Measurements from ENCODE around the gene ONECUT3.

- TF ChIP-seq, protein P1, sequence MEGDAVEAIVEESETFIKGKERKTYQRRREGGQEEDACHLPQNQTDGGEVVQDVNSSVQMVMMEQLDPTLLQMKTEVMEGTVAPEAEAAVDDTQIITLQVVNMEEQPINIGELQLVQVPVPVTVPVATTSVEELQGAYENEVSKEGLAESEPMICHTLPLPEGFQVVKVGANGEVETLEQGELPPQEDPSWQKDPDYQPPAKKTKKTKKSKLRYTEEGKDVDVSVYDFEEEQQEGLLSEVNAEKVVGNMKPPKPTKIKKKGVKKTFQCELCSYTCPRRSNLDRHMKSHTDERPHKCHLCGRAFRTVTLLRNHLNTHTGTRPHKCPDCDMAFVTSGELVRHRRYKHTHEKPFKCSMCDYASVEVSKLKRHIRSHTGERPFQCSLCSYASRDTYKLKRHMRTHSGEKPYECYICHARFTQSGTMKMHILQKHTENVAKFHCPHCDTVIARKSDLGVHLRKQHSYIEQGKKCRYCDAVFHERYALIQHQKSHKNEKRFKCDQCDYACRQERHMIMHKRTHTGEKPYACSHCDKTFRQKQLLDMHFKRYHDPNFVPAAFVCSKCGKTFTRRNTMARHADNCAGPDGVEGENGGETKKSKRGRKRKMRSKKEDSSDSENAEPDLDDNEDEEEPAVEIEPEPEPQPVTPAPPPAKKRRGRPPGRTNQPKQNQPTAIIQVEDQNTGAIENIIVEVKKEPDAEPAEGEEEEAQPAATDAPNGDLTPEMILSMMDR (IDR thresholded peaks at IDR 0.05) = no peak
- TF ChIP-seq POLR2A (IDR thresholded peaks at IDR 0.05) = no peak
These were observed 30.6 kb downstream of the ONECUT3 start for GRCh38 chr19:1783874-1784273.
